Cardiac septum (tissue), 1 donor: ENCODE data around the gene TACC2. TPM values are rescaled to one million over a fixed set of nuclear protein-coding genes. Genes with fewer than 3 reads are reported as not detected.

Experiments
- DNase-seq: peaks from one replicate; pipeline ENCODE4 v3.0.0-alpha.2; 2020; ENCODE audit warnings: low spot score
- intact Hi-C: fragments of 100-400 bp; cut with DNase I; formaldehyde crosslinking; loops from one replicate; pipeline ENCODE4 v1.14.0; 2022
- total RNA-seq: library from RNA; stranded (reverse); fragmentation: NEBNext Ultra II Directional; extraction: Animal tissue kit (Norgen Biotek cat#: 25700); gene quantifications from one replicate; pipeline ENCODE4 v1.2.1, GENCODE V29; 2021
- donor health status: DM: no; HTN: no; CAD: no.

Gene TACC2
- total RNA-seq, 1 donor from 2014 or later, result 282 TPM

GRCh38 chr10:122127943-122128342 is 139.0 kb downstream of the TACC2 start:
- intact Hi-C loops, result loop anchor here (1.0 to 2.0 kb wide), 2 partner anchors 11 to 13 kb away; no protein-coding TSS in a partner anchor
- no peak for DNase-seq

DNA sequence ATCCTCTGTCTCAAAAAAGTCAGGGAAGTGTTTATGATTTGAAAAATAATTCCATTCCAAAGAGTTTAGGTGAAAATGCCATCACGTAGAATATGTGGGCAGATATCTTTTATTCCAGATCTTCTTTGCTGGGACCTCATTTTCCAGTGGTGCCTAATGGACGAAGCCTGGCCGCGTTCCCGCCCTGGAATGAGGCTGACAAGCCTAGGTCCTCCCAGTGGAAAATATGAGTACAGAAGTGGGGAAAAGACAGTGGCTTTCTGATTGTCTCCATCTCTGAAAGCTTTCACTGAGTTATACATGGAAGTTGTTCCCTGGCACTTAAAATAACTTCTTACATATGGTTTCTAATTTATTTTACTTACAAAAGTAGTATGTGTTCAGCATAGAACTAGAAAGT is 139.4 kb downstream of the TACC2 start:
- no peak for DNase-seq
- intact Hi-C loops, result loop anchor here (1.0 to 2.0 kb wide), 2 partner anchors 11 to 14 kb away; no protein-coding TSS in a partner anchor

DNA sequence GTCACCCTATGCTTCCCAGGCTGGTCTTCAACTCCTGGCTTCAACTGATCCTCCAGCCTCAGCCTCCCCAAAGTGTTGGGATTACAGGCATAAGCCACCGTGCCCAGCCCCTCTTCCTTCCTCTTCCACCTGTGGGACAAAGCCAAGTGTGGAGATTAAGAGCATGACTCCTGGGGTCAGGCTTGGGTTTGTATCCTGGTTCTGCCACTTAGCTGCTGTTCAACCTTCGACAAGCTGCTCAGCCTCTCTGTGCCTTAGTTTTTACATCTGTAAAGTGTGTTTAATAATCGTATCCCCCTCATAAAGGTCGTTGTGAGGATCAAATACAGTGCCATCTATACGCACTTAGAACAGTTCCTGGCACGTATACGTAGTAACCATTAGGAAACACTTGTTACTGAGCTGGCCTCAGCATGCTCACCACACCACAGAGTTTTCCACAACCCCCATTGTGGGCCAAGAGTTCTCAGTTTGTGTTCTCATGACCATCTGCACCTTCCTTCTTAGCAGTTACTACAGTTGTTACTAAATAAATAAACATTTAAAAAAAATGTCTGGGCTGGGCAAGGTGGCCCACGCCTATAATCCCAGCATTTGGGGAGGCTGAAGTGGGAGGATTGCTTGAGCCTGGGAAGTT is 141.6 kb downstream of the TACC2 start:
- DNase-seq, result no peak
- intact Hi-C loops, result no loop called here

GRCh38 chr10:122132331-122132755 is 143.4 kb downstream of the TACC2 start:
- intact Hi-C loops, result no loop called here
- no peak for DNase-seq

GRCh38 chr10:122132882-122133565 is 144.1 kb downstream of the TACC2 start:
- intact Hi-C loops, result no loop called here
- DNase-seq, result no peak

DNA sequence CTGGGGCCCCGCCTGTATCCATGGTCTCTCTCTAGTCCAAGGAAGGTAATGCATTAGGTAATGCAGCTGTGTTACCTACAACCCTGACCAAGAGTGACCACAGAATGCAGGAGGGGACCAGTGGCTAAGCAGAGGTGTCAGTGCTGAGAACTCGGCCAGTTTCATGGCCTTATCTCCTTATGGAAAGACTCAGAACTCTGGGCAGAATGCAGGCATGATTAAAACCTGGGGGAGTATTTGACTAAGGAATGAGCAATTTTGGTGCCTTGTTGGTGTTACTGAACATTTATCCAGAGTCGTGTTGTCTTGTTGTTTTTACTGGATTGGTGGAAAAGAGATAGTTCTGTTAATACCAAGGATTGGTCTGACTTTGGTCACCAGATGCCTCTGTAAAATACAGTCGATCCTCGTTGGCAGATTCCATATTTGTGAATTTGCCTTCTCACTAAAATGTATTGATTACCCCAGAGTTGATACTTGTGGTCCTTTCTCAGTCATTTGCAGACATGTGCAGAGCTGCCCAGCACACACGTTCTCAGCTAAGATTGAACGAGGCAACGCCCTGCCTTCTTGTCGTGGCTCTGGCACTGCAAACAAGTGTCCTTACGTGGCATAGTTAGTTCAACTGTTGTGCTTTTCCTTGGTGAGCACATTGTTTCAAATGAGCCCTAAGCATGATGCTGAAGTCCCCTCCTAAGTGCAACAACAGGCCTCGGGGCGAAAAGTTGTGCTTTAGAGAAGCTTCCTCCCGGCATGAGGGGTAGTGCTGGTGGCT is 146.5 kb downstream of the TACC2 start:
- intact Hi-C loops, result no loop called here
- no peak for DNase-seq

GRCh38 chr10:122138831-122139625 is 150.1 kb downstream of the TACC2 start:
- DNase-seq, result peak; percentile 89
- intact Hi-C loops, result loop anchor here (1.0 kb wide), 2 partner anchors 11 to 26 kb away; no protein-coding TSS in a partner anchor

DNA sequence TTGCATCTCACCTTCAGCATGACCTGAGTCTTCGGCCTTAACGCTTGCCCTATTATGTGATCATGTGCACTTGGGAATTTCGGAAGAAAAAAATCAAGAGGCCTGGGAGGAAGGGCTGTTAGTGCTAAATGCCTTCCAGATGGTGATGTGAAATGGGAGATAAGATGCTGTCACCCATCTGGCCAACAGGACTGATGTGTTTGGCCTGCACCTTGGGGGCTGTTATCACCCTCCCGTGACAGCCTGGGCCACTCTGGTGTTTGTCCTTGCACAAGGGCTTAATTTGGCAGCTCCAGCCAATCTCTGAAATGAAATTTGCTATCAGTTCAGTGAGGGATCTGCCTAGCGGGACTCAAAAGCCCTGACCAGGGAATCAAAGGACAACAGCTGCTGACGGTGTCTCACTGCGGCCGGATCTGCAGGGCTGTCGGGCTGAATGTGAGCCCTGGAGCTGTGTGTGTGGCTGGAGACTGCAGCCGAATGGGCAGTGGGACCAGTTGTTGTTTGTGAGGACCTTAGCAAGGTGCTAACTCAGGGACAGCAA is 150.7 kb downstream of the TACC2 start:
- intact Hi-C loops, result loop anchor here (1.0 to 5.0 kb wide), 5 partner anchors 11 to 128 kb away; no protein-coding TSS in a partner anchor

GRCh38 chr10:122140461-122140902 is 151.5 kb downstream of the TACC2 start:
- intact Hi-C loops, result loop anchor here (2.0 to 5.0 kb wide), 3 partner anchors 78 to 127 kb away; no protein-coding TSS in a partner anchor
- no peak for DNase-seq

More for the DNA sequence above, 150.7 kb downstream of the TACC2 start:
- no peak for DNase-seq

DNA sequence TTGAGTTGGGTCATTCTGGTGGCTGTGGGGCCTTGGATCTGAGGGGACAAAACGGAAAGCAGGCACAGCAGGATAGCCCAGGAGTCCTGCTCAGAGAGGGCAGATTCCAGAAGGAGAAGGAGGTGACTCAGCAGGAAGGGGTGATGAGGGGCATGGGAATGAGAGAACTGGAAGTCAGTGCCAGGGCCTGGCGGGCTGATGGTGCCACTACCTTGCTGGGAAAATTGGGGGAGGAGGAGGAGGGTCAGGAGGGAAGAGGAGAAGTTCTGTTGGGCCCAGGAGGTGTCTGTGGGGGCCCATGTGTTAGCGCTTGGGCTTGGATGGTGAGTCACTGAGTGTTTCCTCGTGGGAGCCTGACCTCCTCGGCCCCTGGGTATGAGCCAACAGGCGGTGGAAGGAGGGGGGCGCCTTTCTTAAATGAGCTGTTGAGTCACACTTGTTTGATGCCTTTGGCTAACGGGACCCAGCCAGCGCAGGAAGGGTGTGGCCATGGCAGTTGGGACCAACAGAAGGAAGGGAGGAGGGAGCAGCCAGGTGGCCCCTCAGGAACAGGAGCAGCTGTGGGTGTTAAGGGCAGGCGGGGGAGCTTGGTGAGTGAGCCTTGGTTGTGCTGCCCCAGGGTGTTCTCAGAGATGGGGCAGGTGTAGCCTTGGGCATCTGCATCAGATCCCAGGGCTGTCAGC is 152.1 kb downstream of the TACC2 start:
- intact Hi-C loops, result loop anchor here (2.0 to 5.0 kb wide), 3 partner anchors 78 to 126 kb away; no protein-coding TSS in a partner anchor
- peak; percentile 93 for DNase-seq

DNA sequence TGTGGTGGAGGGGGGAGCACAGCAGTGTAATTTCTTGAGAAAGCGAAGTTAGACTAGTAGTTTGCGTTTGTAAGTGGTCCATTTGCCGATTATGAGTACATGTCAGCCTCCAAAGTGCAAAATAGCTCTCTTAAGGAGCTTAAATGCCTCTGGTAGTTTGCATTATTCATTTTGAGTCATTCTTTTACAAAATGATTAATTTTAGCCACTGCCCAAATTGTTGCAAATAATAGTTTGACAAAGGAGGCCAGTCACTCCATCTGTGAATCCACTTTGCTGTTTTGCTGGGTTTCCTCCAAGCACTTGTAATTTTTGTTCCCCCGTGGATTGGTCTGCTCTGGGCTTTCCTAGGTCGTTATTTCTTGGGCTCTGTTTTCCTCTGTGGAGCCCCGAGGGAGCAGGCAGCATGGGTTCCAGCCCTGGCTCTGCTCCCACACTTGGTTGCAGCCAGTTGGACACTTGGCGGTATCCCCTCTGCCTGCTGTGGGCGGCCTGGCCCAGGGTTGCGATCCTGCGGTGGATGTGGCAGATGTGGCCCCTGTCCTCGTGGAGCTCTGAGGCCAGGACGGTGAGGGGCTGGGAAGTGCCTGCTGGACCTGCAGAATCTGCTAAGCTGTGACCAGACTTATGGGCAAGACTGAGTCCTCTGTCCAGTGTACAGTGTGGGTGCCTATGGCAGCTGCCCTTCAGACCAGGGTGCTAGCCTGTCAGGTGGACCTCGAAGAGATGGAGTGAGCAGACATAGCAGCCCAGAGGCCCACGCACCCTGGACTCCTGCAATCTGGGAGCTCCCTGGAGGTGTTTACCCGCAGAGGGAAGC is 153.1 kb downstream of the TACC2 start:
- DNase-seq, result no peak
- intact Hi-C loops, result loop anchor here (2.0 to 5.0 kb wide), 4 partner anchors 31 to 125 kb away; no protein-coding TSS in a partner anchor

DNA sequence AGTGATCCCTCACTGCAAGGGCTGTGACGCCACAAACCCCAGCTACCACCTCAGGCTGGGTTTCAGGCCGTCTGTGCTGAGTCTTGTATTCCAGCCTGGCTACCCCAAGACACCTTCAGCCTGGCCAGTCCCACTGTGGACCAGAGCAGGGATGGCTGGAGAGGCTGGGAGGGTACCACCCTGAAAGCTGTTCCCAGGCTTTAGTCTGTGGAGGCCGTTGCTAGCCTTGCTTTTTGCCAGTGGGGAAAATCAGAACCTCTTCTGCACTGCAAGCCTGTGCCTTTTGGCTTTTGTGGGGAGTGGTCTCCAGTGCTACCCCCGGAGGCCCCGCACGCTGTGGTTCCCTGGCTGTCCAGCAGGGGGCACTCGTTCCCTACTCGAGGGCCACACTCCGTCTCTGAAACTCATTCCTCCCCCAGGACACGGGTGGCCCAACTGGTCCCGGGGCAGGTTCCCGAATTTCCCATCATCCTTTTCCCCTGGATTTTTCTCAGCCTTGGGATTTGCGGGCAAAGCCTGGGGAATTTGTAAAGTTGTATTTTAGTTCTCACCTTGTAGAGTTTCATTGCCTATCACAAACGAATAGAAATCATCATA is 153.8 kb downstream of the TACC2 start:
- DNase-seq, result peak; percentile 82
- intact Hi-C loops, result loop anchor here (2.0 to 5.0 kb wide), 2 partner anchors 30 to 125 kb away; no protein-coding TSS in a partner anchor

GRCh38 chr10:122143238-122143841 is 154.4 kb downstream of the TACC2 start:
- DNase-seq, result no peak
- intact Hi-C loops, result loop anchor here (2.0 to 5.0 kb wide), 2 partner anchors 29 to 124 kb away; no protein-coding TSS in a partner anchor

DNA sequence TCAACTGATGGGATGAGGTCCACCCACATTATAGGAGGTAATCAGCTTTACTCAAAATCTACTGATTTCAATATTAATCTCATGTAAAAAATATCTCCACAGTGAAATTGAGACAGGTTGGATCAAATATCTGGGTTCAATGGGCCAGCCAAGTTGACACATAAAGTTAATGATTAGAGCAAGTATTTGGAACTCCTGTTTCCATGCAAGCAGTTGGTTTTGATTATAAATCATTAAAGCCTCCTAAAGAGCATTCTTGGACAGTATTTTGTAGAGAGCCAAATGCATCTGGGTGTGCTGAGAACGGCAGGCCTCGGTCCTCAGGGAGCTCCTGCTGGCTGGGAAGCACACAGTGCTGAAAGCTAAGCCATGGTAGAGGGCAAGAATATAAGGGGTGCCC is 155.2 kb downstream of the TACC2 start:
- intact Hi-C loops, result loop anchor here (2.0 to 5.0 kb wide), 2 partner anchors 69 to 123 kb away; no protein-coding TSS in a partner anchor
- no peak for DNase-seq

DNA sequence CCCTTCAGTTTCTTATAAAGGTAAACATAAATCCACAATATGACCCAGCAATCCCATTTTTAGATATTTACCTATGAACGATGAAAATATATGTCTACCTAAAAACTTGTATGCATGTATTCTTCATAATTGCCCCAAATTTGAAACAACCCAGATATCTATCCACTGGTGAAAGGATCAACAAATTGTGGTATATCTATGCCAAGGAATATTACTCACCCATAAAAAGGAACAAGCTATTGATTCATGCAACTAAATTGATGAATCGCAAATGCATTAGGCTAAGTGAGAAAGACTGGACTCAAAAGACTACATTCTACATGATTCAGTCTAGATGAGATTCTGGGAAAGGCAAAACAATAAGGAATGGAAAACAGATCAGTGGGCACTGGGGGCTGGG is 156.2 kb downstream of the TACC2 start:
- intact Hi-C loops, result loop anchor here (2.0 kb wide), 1 partner anchor 68 kb away; no protein-coding TSS in a partner anchor
- no peak for DNase-seq

GRCh38 chr10:122147663-122148062 is 158.7 kb downstream of the TACC2 start:
- no peak for DNase-seq
- intact Hi-C loops, result no loop called here
